Chondrocyte (in vitro differentiated cells): Measurements from ENCODE around the gene TXLNA. TPM values are rescaled to one million over a fixed set of nuclear protein-coding genes. Genes with fewer than 3 reads are reported as not detected.
A peak's percentile ranks its signal among the peaks of the same experiment; 100 is the strongest.

ENCODE experiments used
- DNase-seq: peaks from one replicate; pipeline ENCODE4 v3.0.0; 2021; ENCODE audit warnings: mixed read lengths, low spot score
- H3K27ac Mint-ChIP-seq: one replicate; pipeline ENCODE4 v1.8.0; 2021; ENCODE audit warnings: mild to moderate bottlenecking, moderate library complexity, mixed read lengths; ENCODE audit not compliant: unreplicated experiment
- H3K27me3 Mint-ChIP-seq: 2 replicates; pipeline ENCODE4 v1.8.0; 2021; ENCODE audit warnings: low read depth, mixed read lengths
- H3K36me3 Mint-ChIP-seq: 2 replicates; pipeline ENCODE4 v1.8.0; 2021; ENCODE audit warnings: low read depth, mixed read lengths
- H3K4me1 Mint-ChIP-seq: 2 replicates; pipeline ENCODE4 v1.8.0; 2021; ENCODE audit warnings: low read depth, mild to moderate bottlenecking, mixed read lengths
- H3K4me3 Mint-ChIP-seq: one replicate; pipeline ENCODE4 v1.8.0; 2021; ENCODE audit warnings: mild to moderate bottlenecking, moderate library complexity, mixed read lengths; ENCODE audit not compliant: unreplicated experiment
- H3K9me3 Mint-ChIP-seq: 2 replicates; pipeline ENCODE4 v1.8.0; 2021; ENCODE audit warnings: low read depth, mixed read lengths
- total RNA-seq: library from RNA; stranded (reverse); gene quantifications from 3 replicates; pipeline ENCODE4 v1.2.1, GENCODE V29; 2021
- TF ChIP-seq, protein P1 (sequence below): fragments of 200-600 bp; sonication (generic); IDR thresholded peaks from 2 replicates; pipeline ENCODE4 v1.5.0; 2021; ENCODE audit warnings: antibody characterized with exemption, mild to moderate bottlenecking, moderate library complexity

Gene TXLNA
- total RNA-seq, 1 donor from 2014 or later, result 86.7 TPM

DNA sequence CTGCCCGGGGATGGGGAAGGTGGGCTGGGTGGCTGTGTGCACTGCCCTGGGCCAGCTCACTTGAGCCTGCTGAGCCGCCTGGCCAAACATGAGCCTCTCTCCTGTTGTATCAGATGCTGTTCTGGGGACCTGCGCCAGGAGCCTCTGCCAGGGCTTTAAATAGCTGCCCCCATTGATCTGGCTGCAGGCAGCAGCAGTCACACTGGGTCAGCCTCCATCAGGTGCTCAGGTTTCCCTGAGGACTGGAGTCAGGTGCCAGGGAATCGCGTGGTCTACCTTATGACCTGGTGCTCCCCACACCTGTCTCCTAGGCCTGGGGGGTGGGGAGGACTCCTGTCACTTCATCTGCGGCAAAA lies 20.2 kb downstream of the TXLNA start:
- Mint-ChIP-seq H3K4me1 (peaks cover 49% of the 10 kb centered on the region), H3K27me3 (no peaks in the 10 kb centered on the region), H3K4me3 (peak overlapping the region; percentile 85), H3K36me3 (peaks cover 22% of the 10 kb centered on the region), H3K9me3 (no peaks in the 10 kb centered on the region), H3K27ac (peak overlapping the region; percentile 93)
- TF ChIP-seq, protein P1, sequence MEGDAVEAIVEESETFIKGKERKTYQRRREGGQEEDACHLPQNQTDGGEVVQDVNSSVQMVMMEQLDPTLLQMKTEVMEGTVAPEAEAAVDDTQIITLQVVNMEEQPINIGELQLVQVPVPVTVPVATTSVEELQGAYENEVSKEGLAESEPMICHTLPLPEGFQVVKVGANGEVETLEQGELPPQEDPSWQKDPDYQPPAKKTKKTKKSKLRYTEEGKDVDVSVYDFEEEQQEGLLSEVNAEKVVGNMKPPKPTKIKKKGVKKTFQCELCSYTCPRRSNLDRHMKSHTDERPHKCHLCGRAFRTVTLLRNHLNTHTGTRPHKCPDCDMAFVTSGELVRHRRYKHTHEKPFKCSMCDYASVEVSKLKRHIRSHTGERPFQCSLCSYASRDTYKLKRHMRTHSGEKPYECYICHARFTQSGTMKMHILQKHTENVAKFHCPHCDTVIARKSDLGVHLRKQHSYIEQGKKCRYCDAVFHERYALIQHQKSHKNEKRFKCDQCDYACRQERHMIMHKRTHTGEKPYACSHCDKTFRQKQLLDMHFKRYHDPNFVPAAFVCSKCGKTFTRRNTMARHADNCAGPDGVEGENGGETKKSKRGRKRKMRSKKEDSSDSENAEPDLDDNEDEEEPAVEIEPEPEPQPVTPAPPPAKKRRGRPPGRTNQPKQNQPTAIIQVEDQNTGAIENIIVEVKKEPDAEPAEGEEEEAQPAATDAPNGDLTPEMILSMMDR, result no peak
- DNase-seq, result no peak

DNA sequence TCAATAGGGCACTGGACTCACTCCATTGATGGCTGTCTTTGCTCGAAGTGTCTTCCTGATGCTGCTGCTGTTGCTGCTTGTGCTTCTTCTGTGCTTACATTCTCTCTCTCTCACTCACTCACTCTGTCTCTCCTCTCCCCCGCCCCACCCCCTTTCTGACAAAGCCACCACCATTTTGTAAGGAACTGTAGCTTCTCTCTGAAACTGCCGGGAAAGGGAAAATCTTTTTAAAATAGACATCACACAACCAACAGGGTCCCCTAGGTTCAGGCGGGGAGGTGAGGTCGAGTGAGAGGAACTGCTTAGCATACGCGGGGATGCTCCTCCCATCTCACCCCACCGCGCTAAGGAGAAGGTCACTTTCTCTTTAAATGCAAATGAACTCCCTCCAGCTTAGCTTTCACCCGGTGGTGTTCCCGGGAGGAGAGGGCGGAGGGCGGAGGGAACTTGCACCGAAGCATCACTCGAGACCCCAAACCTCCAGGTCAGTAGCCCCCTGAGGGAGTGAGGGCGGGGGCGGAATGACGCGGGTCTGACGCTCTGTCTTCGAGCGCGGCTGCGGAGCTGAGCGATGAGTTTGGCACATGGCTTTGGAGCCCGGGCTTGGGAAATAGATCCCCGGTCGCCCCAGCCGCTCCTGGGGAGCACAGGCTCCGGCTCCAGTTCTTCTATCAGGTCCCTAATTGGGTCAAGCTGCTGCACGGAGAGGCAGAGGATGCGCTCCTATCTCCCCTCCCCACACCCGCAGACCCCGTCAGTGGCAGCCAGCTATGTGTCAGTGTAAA lies 20.9 kb downstream of the TXLNA start, which contains the start of gene CCDC28B:
CCDC28B (plus strand) TSS at position 370 of the 785 bp plus-strand sequence. CDS start 1,341 bp downstream, outside the sequence.
- H3K4me3 Mint-ChIP-seq, result peak within 1 kb of the TSS; percentile 85
- H3K4me1 Mint-ChIP-seq, result peaks cover 55% of the 10 kb centered on the region
- H3K36me3 Mint-ChIP-seq, result peaks cover 17% of the 10 kb centered on the region
- no peaks in the 10 kb centered on the region for H3K9me3 Mint-ChIP-seq
- peak within 1 kb of the TSS; percentile 93 for H3K27ac Mint-ChIP-seq
- no peaks in the 10 kb centered on the region for H3K27me3 Mint-ChIP-seq
- TF ChIP-seq, protein P1, result no peak
- DNase-seq, result no peak

DNA sequence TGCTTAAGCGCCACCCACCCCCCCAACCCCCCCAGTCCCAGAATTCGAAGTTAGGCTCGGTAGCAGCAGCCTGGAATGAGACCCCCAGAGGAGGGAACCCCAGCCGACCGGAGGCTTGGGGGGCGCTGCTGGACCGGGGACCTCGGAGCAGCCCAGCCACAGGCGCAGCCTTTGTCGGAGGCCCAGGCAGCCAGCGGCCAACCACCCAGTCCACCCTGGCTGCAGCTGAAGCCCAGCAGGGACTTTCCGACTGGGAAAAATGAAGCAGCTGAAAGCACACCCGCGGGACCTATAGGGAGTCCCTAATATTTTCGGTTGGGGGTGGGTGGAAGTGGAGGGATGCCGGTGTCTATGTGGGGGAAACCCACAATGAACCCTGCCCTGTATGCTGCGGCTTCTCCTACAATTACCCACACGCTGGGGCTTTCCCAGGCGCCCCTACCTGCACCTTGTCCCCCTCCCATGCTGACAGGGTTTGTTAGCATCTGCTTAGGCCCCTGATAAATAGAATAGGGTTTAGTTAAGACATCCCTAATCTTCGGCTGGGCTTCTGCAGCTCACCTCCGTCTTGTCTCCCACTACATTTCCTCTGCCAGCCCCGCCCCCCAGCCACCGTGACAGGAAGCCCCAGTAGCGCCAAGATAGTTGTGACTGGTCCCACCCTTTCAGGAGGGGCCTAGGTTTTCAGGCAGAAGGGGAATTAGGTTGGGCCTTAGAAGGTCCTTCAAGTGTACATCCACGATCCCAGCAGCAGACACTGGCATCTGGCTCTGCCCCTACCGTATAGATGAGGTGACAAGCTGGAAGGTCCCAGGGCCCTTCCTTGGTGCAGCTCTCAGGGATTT lies 21.8 kb downstream of the TXLNA start:
- TF ChIP-seq, protein P1, result peak; percentile 55
- peaks cover 56% of the 10 kb centered on the region for H3K4me1 Mint-ChIP-seq
- peak overlapping the region; percentile 85 for H3K4me3 Mint-ChIP-seq
- H3K9me3 Mint-ChIP-seq, result no peaks in the 10 kb centered on the region
- peak overlapping the region; percentile 93 for H3K27ac Mint-ChIP-seq
- H3K27me3 Mint-ChIP-seq, result no peaks in the 10 kb centered on the region
- no peak for DNase-seq
- peaks cover 13% of the 10 kb centered on the region for H3K36me3 Mint-ChIP-seq

DNA sequence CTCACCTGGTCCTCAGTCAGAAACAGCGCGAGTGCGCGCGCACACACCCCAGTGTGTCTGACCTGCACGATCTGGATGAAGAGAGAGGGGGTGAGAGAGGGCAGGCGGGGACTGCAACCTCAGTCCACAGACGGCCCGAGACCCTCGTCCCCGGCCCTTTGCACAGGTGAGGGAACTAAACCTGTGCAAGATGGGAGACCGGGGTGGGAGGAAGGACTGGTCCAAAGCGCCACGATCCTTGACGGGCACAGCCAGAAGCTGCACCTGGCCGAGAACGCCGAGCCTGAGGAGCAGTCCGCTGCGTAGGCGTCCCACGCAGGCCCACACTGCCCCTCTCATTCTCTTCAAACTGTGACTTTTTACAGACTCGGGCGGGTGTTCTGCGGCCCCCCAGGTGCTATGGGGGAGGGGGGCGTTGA lies 25.5 kb downstream of the TXLNA start:
- Mint-ChIP-seq H3K36me3 (no peaks in the 10 kb centered on the region), H3K9me3 (no peaks in the 10 kb centered on the region), H3K4me1 (peaks cover 32% of the 10 kb centered on the region), H3K27me3 (no peaks in the 10 kb centered on the region), H3K4me3 (peak overlapping the region; percentile 85), H3K27ac (peak overlapping the region; percentile 22)
- DNase-seq, result no peak
- TF ChIP-seq, protein P1, result no peak
